ENCODE data around the gene GRID1. TPM values are rescaled to one million over a fixed set of nuclear protein-coding genes. Genes with fewer than 3 reads are reported as not detected.
A peak's percentile ranks its signal among the peaks of the same experiment; 100 is the strongest.

Gene GRID1
- total RNA-seq, 4 donors from 2014 or later: 0.35 to 10.7 (median 1.3) TPM

- Histone ChIP-seq H3K4me3 (no peak overlapping the region), H3K9me3 (no peaks in the 10 kb centered on the region), H3K27ac (no peak overlapping the region), H3K27me3 (no peaks in the 10 kb centered on the region), H3K36me3 (no peaks in the 10 kb centered on the region), H3K4me1 (no peaks in the 10 kb centered on the region)
- peak in 1 of 3 donors; percentile 17 for DNase-seq
- TF ChIP-seq POLR2A (IDR thresholded peaks at IDR 0.05) (no peak), CTCF (IDR thresholded peaks at IDR 0.05) (no peak)
These were observed 756.1 kb downstream of the GRID1 start for GRCh38 chr10:85610381-85611092.

DNA sequence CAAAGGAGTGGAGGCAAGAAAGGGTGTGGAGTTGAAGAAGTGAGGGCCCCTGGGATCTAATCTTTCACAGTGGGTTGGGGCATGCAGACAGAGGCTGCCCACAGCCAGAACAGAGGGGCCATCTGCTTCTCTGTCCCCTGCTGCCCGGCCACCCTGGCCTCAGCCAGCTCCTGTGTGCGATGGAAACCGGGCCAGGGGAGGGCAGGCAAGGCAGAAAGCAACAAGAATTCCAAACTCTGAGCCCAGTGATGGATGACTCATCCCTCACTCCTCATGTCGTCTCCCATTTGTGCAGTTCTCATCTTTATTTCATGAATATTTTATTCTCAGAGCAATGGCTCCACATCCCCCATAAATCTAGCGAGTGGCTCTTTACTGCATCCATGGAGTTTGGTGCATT, 757.1 kb downstream of the GRID1 start:
- no peaks in the 10 kb centered on the region for H3K4me1 ChIP-seq
- H3K36me3 ChIP-seq: no peaks in the 10 kb centered on the region
- no peaks in the 10 kb centered on the region for H3K9me3 ChIP-seq
- no peak overlapping the region for H3K27ac ChIP-seq
- H3K27me3 ChIP-seq: no peaks in the 10 kb centered on the region
- TF ChIP-seq CTCF (IDR thresholded peaks at IDR 0.05): no peak
- no peak for TF ChIP-seq POLR2A (IDR thresholded peaks at IDR 0.05)
- no peak overlapping the region for H3K4me3 ChIP-seq
- DNase-seq: peak in 1 of 3 donors; percentile 28

DNA sequence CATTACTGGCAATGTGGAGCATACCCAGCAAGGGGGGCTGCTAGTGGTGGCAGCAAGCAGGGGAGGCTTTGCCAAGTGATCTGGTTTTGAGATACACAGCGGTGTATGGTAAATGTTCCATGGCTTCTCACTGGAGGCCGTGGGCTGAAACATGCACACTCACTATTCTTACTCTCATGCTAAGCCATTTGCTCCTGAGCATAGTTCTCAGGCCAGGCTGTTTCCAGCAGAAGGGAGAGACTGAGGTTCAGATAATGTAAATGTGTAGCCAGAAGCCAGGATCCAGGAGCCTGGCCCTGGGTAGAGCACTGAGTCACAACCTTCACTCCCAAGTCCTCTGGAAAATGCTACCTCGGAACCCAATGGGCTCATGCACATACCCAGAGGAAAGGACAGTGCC, 757.9 kb downstream of the GRID1 start:
- H3K4me3 ChIP-seq: no peak overlapping the region
- no peaks in the 10 kb centered on the region for H3K36me3 ChIP-seq
- TF ChIP-seq CTCF (IDR thresholded peaks at IDR 0.05) (no peak), POLR2A (IDR thresholded peaks at IDR 0.05) (no peak)
- no peaks in the 10 kb centered on the region for H3K27me3 ChIP-seq
- H3K9me3 ChIP-seq: no peaks in the 10 kb centered on the region
- DNase-seq: no peak
- no peaks in the 10 kb centered on the region for H3K4me1 ChIP-seq
- no peak overlapping the region for H3K27ac ChIP-seq

GRCh38 chr10:85607043-85607695, 759.4 kb downstream of the GRID1 start:
- TF ChIP-seq POLR2A (IDR thresholded peaks at IDR 0.05) (no peak), CTCF (IDR thresholded peaks at IDR 0.05) (no peak)
- H3K4me1 ChIP-seq: no peaks in the 10 kb centered on the region

DNA sequence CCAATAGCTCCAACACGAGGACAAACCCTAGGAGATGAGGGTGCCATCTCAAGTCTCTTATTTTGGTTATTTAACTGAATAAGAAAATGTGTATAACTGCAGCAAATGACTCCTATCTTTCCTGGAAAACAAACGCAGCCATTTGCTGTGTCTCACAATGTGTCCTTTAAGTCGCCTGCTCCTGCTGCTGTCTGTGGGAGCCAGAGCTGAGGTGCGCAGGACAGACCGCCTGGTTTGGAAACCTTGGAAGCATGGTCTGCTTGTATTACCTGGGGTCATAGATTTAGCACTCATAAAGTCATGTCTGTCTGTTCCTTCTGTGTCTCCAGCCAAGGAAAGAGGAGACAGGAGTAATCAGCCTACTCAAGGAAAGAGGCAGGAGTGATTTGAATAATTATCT, 760.2 kb downstream of the GRID1 start:
- no peak for DNase-seq
- no peaks in the 10 kb centered on the region for H3K27me3 ChIP-seq
- no peak overlapping the region for H3K4me3 ChIP-seq
- no peaks in the 10 kb centered on the region for H3K9me3 ChIP-seq
- no peaks in the 10 kb centered on the region for H3K36me3 ChIP-seq
- H3K27ac ChIP-seq: no peak overlapping the region
- H3K4me1 ChIP-seq: no peaks in the 10 kb centered on the region
- TF ChIP-seq POLR2A (IDR thresholded peaks at IDR 0.05): no peak
- no peak for TF ChIP-seq CTCF (IDR thresholded peaks at IDR 0.05)

More at GRCh38 chr10:85607043-85607695, 759.4 kb downstream of the GRID1 start:
- Histone ChIP-seq H3K36me3 (no peaks in the 10 kb centered on the region), H3K4me3 (no peak overlapping the region), H3K9me3 (no peaks in the 10 kb centered on the region), H3K27ac (no peak overlapping the region), H3K27me3 (no peaks in the 10 kb centered on the region)
- no peak for DNase-seq

All from Peyer's patch (tissue), 4 donors.